ENCODE measurements around the gene SETD1B.

SETD1B gene

GRCh38 chr12:121791671-121792551 lies 11.9 kb upstream of the SETD1B start:
- Histone ChIP-seq H3K4me3 (ENCODE audit: low read length) (peak overlapping the region; percentile 63; the same call in 1 of the 2 replicates), H3K36me3 (ENCODE audit: insufficient read depth, low read depth, low read length) (peaks cover 12% of the 10 kb centered on the region; the same call in 1 of the 2 replicates), H3K27ac (ENCODE audit: low read length) (no peak overlapping the region)

GRCh38 chr12:121792607-121793439 lies 11.0 kb upstream of the SETD1B start:
- H3K4me1 ChIP-seq (ENCODE audit: insufficient read depth, low read length) = peaks cover 11% of the 10 kb centered on the region
- H3K36me3 ChIP-seq (ENCODE audit: insufficient read depth, low read depth, low read length) = peaks cover 17% of the 10 kb centered on the region
- no peaks in the 10 kb centered on the region for H3K27me3 ChIP-seq (ENCODE audit: insufficient read depth, low read length)
- peak overlapping the region; percentile 57; the same call in 1 of the 2 replicates for H3K9ac ChIP-seq (ENCODE audit: low read depth, low read length)
- no peak overlapping the region for H3K27ac ChIP-seq (ENCODE audit: low read length)
- no peaks in the 10 kb centered on the region for H3K9me3 ChIP-seq (ENCODE audit: insufficient read depth, low read depth, low read length)
- peak overlapping the region; percentile 63 for H3K4me3 ChIP-seq (ENCODE audit: low read length)

More at GRCh38 chr12:121791671-121792551, 11.9 kb upstream of the SETD1B start:
- Histone ChIP-seq H3K9me3 (ENCODE audit: insufficient read depth, low read depth, low read length) (no peaks in the 10 kb centered on the region), H3K4me1 (ENCODE audit: insufficient read depth, low read length) (peaks cover 5% of the 10 kb centered on the region; the same call in 1 of the 2 replicates), H3K27me3 (ENCODE audit: insufficient read depth, low read length) (no peaks in the 10 kb centered on the region), H3K9ac (ENCODE audit: low read depth, low read length) (no peak overlapping the region)

GRCh38 chr12:121793440-121793837 lies 10.4 kb upstream of the SETD1B start, which contains the start of gene RHOF:
TSS of gene RHOF (minus strand) at chr12:121793688. CDS start at chr12:121793633, 55 bp downstream.
- H3K4me1 ChIP-seq (ENCODE audit: insufficient read depth, low read length) = peaks cover 17% of the 10 kb centered on the region
- H3K9ac ChIP-seq (ENCODE audit: low read depth, low read length) = peak within 1 kb of the TSS; percentile 57; the same call in 1 of the 2 replicates
- peaks cover 22% of the 10 kb centered on the region for H3K36me3 ChIP-seq (ENCODE audit: insufficient read depth, low read depth, low read length)
- H3K27ac ChIP-seq (ENCODE audit: low read length) = no peak within 1 kb of the TSS
- peak within 1 kb of the TSS; percentile 63 for H3K4me3 ChIP-seq (ENCODE audit: low read length)
- H3K27me3 ChIP-seq (ENCODE audit: insufficient read depth, low read length) = no peaks in the 10 kb centered on the region
- no peaks in the 10 kb centered on the region for H3K9me3 ChIP-seq (ENCODE audit: insufficient read depth, low read depth, low read length)

DNA sequence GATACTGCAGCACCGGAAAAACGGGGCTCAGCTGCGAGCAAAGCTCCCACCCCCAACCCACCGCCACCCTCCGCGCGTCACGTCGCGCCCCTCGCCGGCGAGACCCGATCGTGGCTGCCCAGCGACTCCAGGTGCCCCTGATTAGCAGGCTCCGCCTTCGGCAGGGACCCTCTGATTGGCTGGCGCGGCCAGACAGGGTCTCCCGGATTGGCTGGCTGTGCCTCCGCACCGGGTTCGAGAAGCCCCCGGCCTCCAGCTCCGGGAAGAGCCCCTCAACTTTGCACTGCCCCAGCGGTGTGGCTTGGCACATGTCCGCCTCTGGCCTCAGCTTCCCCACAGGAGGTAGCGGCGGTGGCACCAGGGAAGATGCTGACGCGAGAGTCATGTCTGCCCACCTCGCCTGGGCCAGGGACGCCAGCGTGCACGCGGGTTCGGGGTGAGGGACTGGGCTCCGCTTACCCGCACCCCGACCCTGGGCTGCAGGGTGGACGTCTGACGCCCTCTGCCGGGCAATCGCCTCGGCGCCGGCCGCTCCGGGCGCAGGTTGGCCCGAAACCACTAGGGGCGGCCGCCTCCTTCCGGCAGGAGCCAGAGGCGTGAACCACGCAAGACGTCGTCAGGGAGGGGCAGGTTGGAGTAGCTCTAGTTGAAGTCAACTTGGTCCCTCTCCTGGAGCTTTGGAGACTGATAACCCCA lies 9.8 kb upstream of the SETD1B start:
- no peaks in the 10 kb centered on the region for H3K9me3 ChIP-seq (ENCODE audit: insufficient read depth, low read depth, low read length)
- no peaks in the 10 kb centered on the region for H3K27me3 ChIP-seq (ENCODE audit: insufficient read depth, low read length)
- peak overlapping the region; percentile 46; the same call in 1 of the 2 replicates for H3K9ac ChIP-seq (ENCODE audit: low read depth, low read length)
- peak overlapping the region; percentile 63 for H3K4me3 ChIP-seq (ENCODE audit: low read length)
- H3K36me3 ChIP-seq (ENCODE audit: insufficient read depth, low read depth, low read length) = peaks cover 28% of the 10 kb centered on the region
- no peak overlapping the region for H3K27ac ChIP-seq (ENCODE audit: low read length)
- peaks cover 22% of the 10 kb centered on the region for H3K4me1 ChIP-seq (ENCODE audit: insufficient read depth, low read length)

GRCh38 chr12:121794534-121795033 lies 9.2 kb upstream of the SETD1B start:
- H3K4me1 ChIP-seq (ENCODE audit: insufficient read depth, low read length) = peaks cover 26% of the 10 kb centered on the region
- H3K9ac ChIP-seq (ENCODE audit: low read depth, low read length) = peak overlapping the region; percentile 46; the same call in 1 of the 2 replicates
- H3K4me3 ChIP-seq (ENCODE audit: low read length) = peak overlapping the region; percentile 51; the same call in 1 of the 2 replicates
- no peaks in the 10 kb centered on the region for H3K9me3 ChIP-seq (ENCODE audit: insufficient read depth, low read depth, low read length)
- no peak overlapping the region for H3K27ac ChIP-seq (ENCODE audit: low read length)
- H3K27me3 ChIP-seq (ENCODE audit: insufficient read depth, low read length) = no peaks in the 10 kb centered on the region
- H3K36me3 ChIP-seq (ENCODE audit: insufficient read depth, low read depth, low read length) = peaks cover 30% of the 10 kb centered on the region

DNA sequence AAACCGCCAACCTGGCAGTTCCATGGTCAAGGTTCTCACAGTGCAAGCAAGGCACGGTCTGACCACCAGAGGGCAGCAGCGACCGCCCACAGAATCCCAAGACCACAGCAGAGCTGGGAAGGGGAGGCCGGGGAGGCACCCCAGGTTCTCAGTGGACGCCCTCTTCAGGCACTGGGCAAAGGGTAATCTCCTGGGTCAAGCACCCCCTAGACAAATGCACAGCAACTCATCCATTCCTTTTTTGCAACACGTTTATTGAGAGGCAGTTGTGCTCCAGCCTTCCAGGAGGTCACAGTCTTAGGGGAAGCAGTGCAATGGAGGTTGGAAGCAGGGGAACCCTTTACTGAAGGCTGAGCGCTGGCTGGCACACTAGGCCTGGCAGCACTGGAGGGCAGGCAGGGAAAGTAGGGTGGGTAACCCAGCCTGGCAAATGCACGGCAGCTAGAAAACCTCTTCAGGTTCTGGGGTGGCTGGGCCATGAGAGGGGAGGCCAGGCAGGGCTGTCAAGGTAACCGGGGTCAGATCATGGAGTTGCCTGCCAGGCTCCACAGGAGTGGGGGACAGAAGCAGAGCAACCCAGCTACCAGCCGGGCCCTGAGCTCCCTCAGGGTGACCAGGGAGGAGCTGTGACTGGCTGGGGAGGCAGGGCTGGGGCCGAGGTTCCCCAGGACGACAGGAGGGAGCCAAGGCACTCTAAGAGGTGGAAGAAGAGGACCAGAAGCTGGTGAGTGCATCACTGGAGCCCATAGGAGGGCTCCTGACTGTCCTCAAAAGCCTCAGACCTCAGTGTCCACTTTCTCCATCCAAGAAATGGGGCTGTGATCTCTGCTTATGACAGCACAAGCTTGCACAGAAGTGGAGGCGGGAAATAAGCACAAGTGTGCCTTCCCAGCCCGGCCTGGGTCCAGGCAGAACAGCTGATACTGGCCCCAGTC lies 8.5 kb upstream of the SETD1B start:
- peak overlapping the region; percentile 51; the same call in 1 of the 2 replicates for H3K4me3 ChIP-seq (ENCODE audit: low read length)
- H3K9ac ChIP-seq (ENCODE audit: low read depth, low read length) = peak overlapping the region; percentile 46; the same call in 1 of the 2 replicates
- H3K27ac ChIP-seq (ENCODE audit: low read length) = no peak overlapping the region

DNA sequence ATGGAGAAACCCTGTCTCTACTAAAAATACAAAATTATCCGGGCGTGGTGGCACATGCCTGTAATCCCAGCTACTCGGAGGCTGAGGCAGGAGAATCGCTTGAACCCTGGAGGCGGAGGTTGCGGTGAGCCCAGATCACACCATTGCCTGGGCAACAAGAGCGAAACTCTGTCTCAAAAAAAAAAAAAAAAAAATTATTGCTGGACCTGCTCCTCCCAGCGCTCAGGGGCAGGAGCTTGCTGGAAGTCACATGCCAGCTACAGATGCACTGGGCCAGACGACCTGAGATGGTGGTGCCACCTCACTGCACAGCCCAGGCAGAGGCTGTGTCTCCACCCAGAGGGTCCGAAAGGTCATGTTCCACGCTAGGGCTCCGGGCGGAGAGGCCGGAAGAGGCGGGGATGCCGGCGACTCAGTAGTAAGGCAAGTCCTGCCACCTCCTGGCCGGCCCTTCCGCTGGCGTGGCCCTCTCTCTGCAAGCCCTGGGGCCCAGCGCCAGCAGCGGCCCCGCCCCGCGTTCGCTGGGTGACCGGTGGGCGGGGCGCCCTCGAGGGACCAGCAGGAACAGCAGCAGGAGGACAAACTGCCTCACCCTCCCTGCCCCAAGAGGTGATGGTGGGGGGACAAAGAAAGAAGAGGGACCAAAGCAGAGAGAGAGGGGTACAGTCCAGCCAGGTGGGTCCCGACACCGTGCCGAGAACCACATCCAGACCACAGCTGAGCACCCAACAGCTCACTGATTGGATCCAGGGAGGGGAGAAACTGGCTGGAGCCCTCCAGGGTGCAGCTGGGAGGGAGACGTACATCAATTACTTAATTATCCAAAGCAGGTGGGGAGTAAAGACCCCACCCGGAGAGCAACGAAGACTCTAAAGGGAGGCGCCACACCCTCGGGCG lies 6.7 kb upstream of the SETD1B start:
- H3K4me1 ChIP-seq (ENCODE audit: insufficient read depth, low read length) = peaks cover 26% of the 10 kb centered on the region
- no peaks in the 10 kb centered on the region for H3K9me3 ChIP-seq (ENCODE audit: insufficient read depth, low read depth, low read length)
- H3K9ac ChIP-seq (ENCODE audit: low read depth, low read length) = peak overlapping the region; percentile 32; the same call in 1 of the 2 replicates
- H3K27ac ChIP-seq (ENCODE audit: low read length) = no peak overlapping the region
- peak overlapping the region; percentile 51 for H3K4me3 ChIP-seq (ENCODE audit: low read length)
- H3K36me3 ChIP-seq (ENCODE audit: insufficient read depth, low read depth, low read length) = peaks cover 30% of the 10 kb centered on the region
- H3K27me3 ChIP-seq (ENCODE audit: insufficient read depth, low read length) = no peaks in the 10 kb centered on the region

More for the DNA sequence above, 8.5 kb upstream of the SETD1B start:
- H3K27me3 ChIP-seq (ENCODE audit: insufficient read depth, low read length) = no peaks in the 10 kb centered on the region
- peaks cover 26% of the 10 kb centered on the region for H3K4me1 ChIP-seq (ENCODE audit: insufficient read depth, low read length)
- peaks cover 30% of the 10 kb centered on the region for H3K36me3 ChIP-seq (ENCODE audit: insufficient read depth, low read depth, low read length)
- H3K9me3 ChIP-seq (ENCODE audit: insufficient read depth, low read depth, low read length) = no peaks in the 10 kb centered on the region

GRCh38 chr12:121797937-121798786 lies 5.6 kb upstream of the SETD1B start:
- peak overlapping the region; percentile 57 for H3K4me3 ChIP-seq (ENCODE audit: low read length)
- no peak overlapping the region for H3K27ac ChIP-seq (ENCODE audit: low read length)
- peaks cover 21% of the 10 kb centered on the region for H3K4me1 ChIP-seq (ENCODE audit: insufficient read depth, low read length)
- no peaks in the 10 kb centered on the region for H3K27me3 ChIP-seq (ENCODE audit: insufficient read depth, low read length)
- peaks cover 30% of the 10 kb centered on the region for H3K36me3 ChIP-seq (ENCODE audit: insufficient read depth, low read depth, low read length)
- H3K9ac ChIP-seq (ENCODE audit: low read depth, low read length) = peak overlapping the region; percentile 32; the same call in 1 of the 2 replicates
- no peaks in the 10 kb centered on the region for H3K9me3 ChIP-seq (ENCODE audit: insufficient read depth, low read depth, low read length)

- H3K27me3 ChIP-seq (ENCODE audit: insufficient read depth, low read length) = no peaks in the 10 kb centered on the region
- peak overlapping the region; percentile 32; the same call in 1 of the 2 replicates for H3K9ac ChIP-seq (ENCODE audit: low read depth, low read length)
- H3K36me3 ChIP-seq (ENCODE audit: insufficient read depth, low read depth, low read length) = peaks cover 30% of the 10 kb centered on the region
- no peak overlapping the region for H3K27ac ChIP-seq (ENCODE audit: low read length)
- peaks cover 21% of the 10 kb centered on the region for H3K4me1 ChIP-seq (ENCODE audit: insufficient read depth, low read length)
- no peaks in the 10 kb centered on the region for H3K9me3 ChIP-seq (ENCODE audit: insufficient read depth, low read depth, low read length)
- peak overlapping the region; percentile 57 for H3K4me3 ChIP-seq (ENCODE audit: low read length)
Measured at GRCh38 chr12:121798787-121799155, 5.0 kb upstream of the SETD1B start.
